MCF 10A (cell line): Measurements from ENCODE around the gene DNASE1L1. TPM values are rescaled to one million over a fixed set of nuclear protein-coding genes. Genes with fewer than 3 reads are reported as not detected.

Experiments used
- BruUV-seq: library from RNA; stranded (reverse); fragments of 400-500 nt; replicated peaks from 2 replicates; lab custom pipeline; 2021; lab: Mats Ljungman, UMichigan
- CTCF ChIA-PET: fragments of 300-600 bp; sonication (Branson Sonifier 250); formaldehyde crosslinking; extraction: SDS; loops from one replicate; lab custom pipeline; 2021; ENCODE audit warnings: antibody characterized with exemption, inconsistent platforms; lab: Yijun Ruan, JAX
- POLR2A ChIA-PET: fragments of 300-600, 350-650 bp; sonication (Branson Sonifier 250); formaldehyde crosslinking; extraction: SDS; loops from one replicate; lab custom pipeline; 2020; ENCODE audit warnings: antibody characterized with exemption, inconsistent platforms; lab: Yijun Ruan, JAX
- DNase-seq: peaks from one replicate; pipeline ENCODE4 v3.0.0-alpha.2; 2018; ENCODE audit not compliant: unreplicated experiment
- H3K27ac Mint-ChIP-seq: one replicate; pipeline ENCODE4 v1.8.0; 2022; ENCODE audit warnings: mild to moderate bottlenecking, low read depth, mixed read lengths; ENCODE audit not compliant: unreplicated experiment
- H3K27me3 Mint-ChIP-seq: one replicate; pipeline ENCODE4 v1.8.0; 2022; ENCODE audit warnings: mixed read lengths; ENCODE audit not compliant: insufficient read depth, unreplicated experiment
- H3K36me3 Mint-ChIP-seq: one replicate; pipeline ENCODE4 v1.8.0; 2022; ENCODE audit warnings: mild to moderate bottlenecking, moderate library complexity, mixed read lengths; ENCODE audit not compliant: insufficient read depth, unreplicated experiment
- H3K4me1 Mint-ChIP-seq: one replicate; pipeline ENCODE4 v1.8.0; 2022; ENCODE audit warnings: mixed read lengths; ENCODE audit not compliant: insufficient read depth, unreplicated experiment
- H3K4me3 Mint-ChIP-seq: one replicate; pipeline ENCODE4 v1.8.0; 2022; ENCODE audit warnings: mild to moderate bottlenecking, moderate library complexity, mixed read lengths; ENCODE audit not compliant: unreplicated experiment
- H3K9me3 Mint-ChIP-seq: one replicate; pipeline ENCODE4 v1.8.0; 2022; ENCODE audit warnings: mixed read lengths; ENCODE audit not compliant: unreplicated experiment
- intact Hi-C: fragments of 100-400 bp; cut with micrococcal nuclease; formaldehyde crosslinking; loops from 2 replicates; pipeline ENCODE4 v1.14.1; 2022
- total RNA-seq: library from RNA; stranded (reverse); gene quantifications from 2 replicates; pipeline ENCODE4 v1.2.3, GENCODE V29; 2022
- TF ChIP-seq, protein P1 (sequence below): fragments of 200-600 bp; IDR thresholded peaks from one replicate; pipeline ENCODE4 v1.8.0; 2022; ENCODE audit warnings: antibody characterized with exemption, mild to moderate bottlenecking; ENCODE audit not compliant: unreplicated experiment

DNASE1L1 gene
- total RNA-seq, 1 experiment from 2014 or later = 20.5 TPM

GRCh38 chrX:154443479-154443910 lies 34.4 kb upstream of the DNASE1L1 start:
- Mint-ChIP-seq H3K36me3 (peaks cover 27% of the 10 kb centered on the region), H3K27me3 (peaks cover 19% of the 10 kb centered on the region), H3K4me1 (no peaks in the 10 kb centered on the region), H3K4me3 (peak overlapping the region; percentile 69), H3K9me3 (no peaks in the 10 kb centered on the region), H3K27ac (peak overlapping the region; percentile 78)
- BruUV-seq = no TSS peak
- no peak for DNase-seq
- ChIA-PET POLR2A (interaction anchor here (0.6 to 1.5 kb wide), 5 partner anchors 14 to 269 kb away, joined by 3 to 5 read pairs (median 3); partner anchors contain the start of gene TAFAZZIN), CTCF (interaction anchor here (0.6 to 0.9 kb wide), 3 partner anchors 9 to 148 kb away, joined by 3 read pairs; partner anchors contain the start of gene TKTL1)
- TF ChIP-seq, protein P1, sequence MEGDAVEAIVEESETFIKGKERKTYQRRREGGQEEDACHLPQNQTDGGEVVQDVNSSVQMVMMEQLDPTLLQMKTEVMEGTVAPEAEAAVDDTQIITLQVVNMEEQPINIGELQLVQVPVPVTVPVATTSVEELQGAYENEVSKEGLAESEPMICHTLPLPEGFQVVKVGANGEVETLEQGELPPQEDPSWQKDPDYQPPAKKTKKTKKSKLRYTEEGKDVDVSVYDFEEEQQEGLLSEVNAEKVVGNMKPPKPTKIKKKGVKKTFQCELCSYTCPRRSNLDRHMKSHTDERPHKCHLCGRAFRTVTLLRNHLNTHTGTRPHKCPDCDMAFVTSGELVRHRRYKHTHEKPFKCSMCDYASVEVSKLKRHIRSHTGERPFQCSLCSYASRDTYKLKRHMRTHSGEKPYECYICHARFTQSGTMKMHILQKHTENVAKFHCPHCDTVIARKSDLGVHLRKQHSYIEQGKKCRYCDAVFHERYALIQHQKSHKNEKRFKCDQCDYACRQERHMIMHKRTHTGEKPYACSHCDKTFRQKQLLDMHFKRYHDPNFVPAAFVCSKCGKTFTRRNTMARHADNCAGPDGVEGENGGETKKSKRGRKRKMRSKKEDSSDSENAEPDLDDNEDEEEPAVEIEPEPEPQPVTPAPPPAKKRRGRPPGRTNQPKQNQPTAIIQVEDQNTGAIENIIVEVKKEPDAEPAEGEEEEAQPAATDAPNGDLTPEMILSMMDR = no peak
- intact Hi-C loops = loop anchor here (5.0 kb wide), 1 partner anchor 36 kb away; the partner anchor contains the start of gene DNASE1L1

GRCh38 chrX:154441984-154442707 lies 33.1 kb upstream of the DNASE1L1 start:
- H3K9me3 Mint-ChIP-seq = no peaks in the 10 kb centered on the region
- POLR2A ChIA-PET = interaction anchor here (0.6 to 1.0 kb wide), 2 partner anchors 15 to 18 kb away, joined by 3 to 4 read pairs; no protein-coding TSS in a partner anchor
- intact Hi-C loops = loop anchor here (5.0 kb wide), 1 partner anchor 35 kb away; the partner anchor contains the start of gene DNASE1L1
- peaks cover 23% of the 10 kb centered on the region for H3K36me3 Mint-ChIP-seq
- peak; percentile 58 for DNase-seq
- CTCF ChIA-PET = interaction anchor here (0.8 to 1.0 kb wide), 3 partner anchors 13 to 85 kb away, joined by 3 to 4 read pairs (median 3); no protein-coding TSS in a partner anchor
- TF ChIP-seq, protein P1 = no peak
- TSS peak; percentile 34 for BruUV-seq
- no peak overlapping the region for H3K4me3 Mint-ChIP-seq
- no peaks in the 10 kb centered on the region for H3K4me1 Mint-ChIP-seq
- H3K27me3 Mint-ChIP-seq = peaks cover 14% of the 10 kb centered on the region
- H3K27ac Mint-ChIP-seq = no peak overlapping the region

DNA sequence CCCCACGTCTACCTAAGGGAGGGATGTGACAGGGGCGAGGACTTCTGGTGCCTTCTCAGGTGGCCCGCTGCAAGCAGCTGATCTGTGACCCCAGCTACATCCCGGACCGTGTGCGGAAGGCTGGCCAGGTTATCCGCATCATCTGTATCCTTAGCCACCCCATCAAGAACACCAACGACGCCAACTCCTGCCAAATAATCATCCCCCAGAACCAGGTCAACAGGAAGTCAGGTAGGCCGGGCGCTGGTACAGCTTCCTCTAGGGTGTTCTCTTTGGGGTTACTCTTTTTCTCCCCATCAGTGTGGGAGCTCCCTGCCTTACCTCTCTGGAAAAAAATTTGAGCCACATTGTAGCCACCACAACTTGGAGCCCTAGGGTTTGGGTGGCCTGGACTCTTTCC lies 32.5 kb upstream of the DNASE1L1 start:
- Mint-ChIP-seq H3K9me3 (no peaks in the 10 kb centered on the region), H3K27me3 (peaks cover 8% of the 10 kb centered on the region), H3K27ac (no peak overlapping the region), H3K4me3 (no peak overlapping the region), H3K4me1 (no peaks in the 10 kb centered on the region), H3K36me3 (peaks cover 29% of the 10 kb centered on the region)
- DNase-seq = no peak
- ChIA-PET POLR2A (interaction anchor here (0.6 to 1.1 kb wide), 3 partner anchors 13 to 18 kb away, joined by 3 to 4 read pairs (median 4); no protein-coding TSS in a partner anchor), CTCF (interaction anchor here (0.8 to 1.2 kb wide), 4 partner anchors 12 to 85 kb away, joined by 3 to 4 read pairs (median 3); no protein-coding TSS in a partner anchor)
- TF ChIP-seq, protein P1 = no peak
- intact Hi-C loops = loop anchor here (5.0 kb wide), 1 partner anchor 34 kb away; the partner anchor contains the start of gene DNASE1L1
- BruUV-seq = no TSS peak
